GM12878 (cell line): ENCODE measurements around the gene SCN10A. TPM values are rescaled to one million over a fixed set of nuclear protein-coding genes. Genes with fewer than 3 reads are reported as not detected.

Experiments used
- ATAC-seq: fragments of 200-7000 bp; cut with Tn5 transposase; 3 replicates; pipeline ENCODE4 v1.9.1; 2020; ENCODE audit warnings: mild to moderate bottlenecking, moderate library complexity
- BruUV-seq: library from RNA; stranded (reverse); fragments of 400-500 nt; replicated peaks from 2 replicates; lab custom pipeline; 2021; lab: Mats Ljungman, UMichigan
- CTCF ChIA-PET: fragments of 300-600 bp; sonication (Branson Sonifier 250); formaldehyde crosslinking; extraction: SDS; loops from one replicate; lab custom pipeline; 2021; ENCODE audit warnings: inconsistent platforms; lab: Yijun Ruan, JAX
- POLR2A ChIA-PET: fragments of 350-600 bp; formaldehyde crosslinking; extraction: SDS; loops from one replicate; lab custom pipeline; 2021; ENCODE audit warnings: inconsistent platforms; lab: Charles Lee
- RAD21 ChIA-PET: fragments of 300-600 bp; sonication (Branson Sonifier 250); formaldehyde crosslinking; loops from one replicate; lab custom pipeline; 2023; ENCODE audit warnings: antibody characterized with exemption; ENCODE audit not compliant: unreplicated experiment; lab: Charles Lee
- SMC1A ChIA-PET: fragments of 300-600 bp; sonication (Branson Sonifier 250); formaldehyde crosslinking; loops from one replicate; lab custom pipeline; 2023; ENCODE audit not compliant: unreplicated experiment, uncharacterized antibody; lab: Charles Lee
- DNase-seq: peaks from one replicate; pipeline ENCODE4 v3.0.0-alpha.2; 2011; ENCODE audit warnings: low read depth, low spot score
- FAIRE-seq: peaks from 3 replicates; lab custom pipeline; 2011; peaks lifted over from hg19 to GRCh38; lab: Jason Lieb, UNC
- H2AFZ ChIP-seq: 2 replicates; pipeline ENCODE4 v1.6.0; 2011; ENCODE audit warnings: low read depth, low read length, control low read depth; ENCODE audit not compliant: control insufficient read depth
- H3K27ac ChIP-seq: 2 replicates; pipeline ENCODE4 v1.5.1; 2011; ENCODE audit warnings: control low read depth; ENCODE audit not compliant: control insufficient read depth, insufficient read depth
- H3K27me3 ChIP-seq, 2 experiments: replicated peaks in 1 of 2; 2 replicates each; pipeline versions ENCODE4 v1.6.0 to v1.6.1; 2011; ENCODE audit warnings: low read length in 1 of 2; ENCODE audit not compliant: control insufficient read depth in 2 of 2, insufficient read depth in 2 of 2
- H3K36me3 ChIP-seq, 2 experiments: 2 replicates each; pipeline ENCODE4 v1.5.1; 2011; ENCODE audit warnings: low read length in 1 of 2; ENCODE audit not compliant: control insufficient read depth in 2 of 2, insufficient read depth in 2 of 2
- H3K4me1 ChIP-seq: 2 replicates; pipeline ENCODE4 v1.6.1; 2011; ENCODE audit warnings: mild to moderate bottlenecking, low read length, moderate library complexity, mixed read lengths; ENCODE audit not compliant: control insufficient read depth, insufficient read depth
- H3K4me2 ChIP-seq: 2 replicates; pipeline ENCODE4 v1.6.0; 2011; ENCODE audit warnings: control low read depth; ENCODE audit not compliant: control insufficient read depth, insufficient read depth
- H3K4me3 ChIP-seq: fragments of 200-600 bp; sonication (generic); 2 replicates; pipeline ENCODE4 v1.5.1; 2016
- H3K79me2 ChIP-seq: 2 replicates; pipeline ENCODE4 v1.6.0; 2011; ENCODE audit warnings: low read length; ENCODE audit not compliant: control insufficient read depth, insufficient read depth
- H3K9ac ChIP-seq: 2 replicates; pipeline ENCODE4 v1.8.0; 2011; ENCODE audit warnings: low read length, control low read depth, mixed read lengths; ENCODE audit not compliant: control insufficient read depth, insufficient read depth
- H3K9me3 ChIP-seq: replicated peaks from 3 replicates; pipeline ENCODE4 v1.5.1; 2011; ENCODE audit warnings: mild to moderate bottlenecking, low read length; ENCODE audit not compliant: control insufficient read depth, insufficient read depth
- H4K20me1 ChIP-seq: 2 replicates; pipeline ENCODE4 v1.6.0; 2011; ENCODE audit not compliant: control insufficient read depth, insufficient read depth
- BCL11A ChIP-seq: IDR thresholded peaks from 2 replicates; pipeline ENCODE4 v1.6.1; 2011; ENCODE audit warnings: low read depth, low read length
- BMI1 ChIP-seq: fragments of 450-650 bp; IDR thresholded peaks from 2 replicates; pipeline ENCODE4 v1.6.1; 2016; ENCODE audit warnings: mild to moderate bottlenecking, moderate library complexity, borderline replicate concordance
- CEBPB ChIP-seq, 2 experiments: fragments of 150-350 bp in 1 of 2; IDR thresholded peaks; 2 replicates each; pipeline ENCODE4 v1.6.1; 2012 to 2014; ENCODE audit warnings: low read depth in 2 of 2, low read length in 2 of 2, borderline replicate concordance in 1 of 2, inconsistent platforms in 1 of 2
- CREB1 ChIP-seq: IDR thresholded peaks from 2 replicates; pipeline ENCODE4 v1.6.1; 2012; ENCODE audit warnings: low read depth, mild to moderate bottlenecking, inconsistent platforms
- JUND ChIP-seq: IDR thresholded peaks from 2 replicates; pipeline ENCODE4 v1.6.1; 2012; ENCODE audit warnings: low read depth, mild to moderate bottlenecking, low read length, improper control_type of control experiment, moderate library complexity
- NFXL1 ChIP-seq: fragments of 450-650 bp; IDR thresholded peaks from 2 replicates; pipeline ENCODE4 v1.6.1; 2017; ENCODE audit warnings: antibody characterized with exemption, mild to moderate bottlenecking, borderline replicate concordance
- SMARCA5 ChIP-seq: fragments of 450-650 bp; IDR thresholded peaks from 2 replicates; pipeline ENCODE4 v1.6.1; 2017; ENCODE audit warnings: mild to moderate bottlenecking
- SREBF2 ChIP-seq: IDR thresholded peaks from 2 replicates; pipeline ENCODE4 v1.6.1; 2012; ENCODE audit warnings: mild to moderate bottlenecking, low read length
- STAT1 ChIP-seq: fragments of 450-650 bp; conservative IDR thresholded peaks from 2 replicates; pipeline ENCODE4 v1.6.1; 2014; ENCODE audit warnings: antibody characterized with exemption, mild to moderate bottlenecking
- TCF12 ChIP-seq: IDR thresholded peaks from 2 replicates; pipeline ENCODE4 v1.6.1; 2011; ENCODE audit warnings: low read depth, mild to moderate bottlenecking, low read length
- ZBED1 ChIP-seq: IDR thresholded peaks from 2 replicates; pipeline ENCODE4 v1.6.1; 2016; ENCODE audit warnings: borderline replicate concordance
- ZNF217 ChIP-seq: fragments of 450-650 bp; IDR thresholded peaks from 2 replicates; pipeline ENCODE4 v1.6.1; 2017; ENCODE audit warnings: antibody characterized with exemption, mild to moderate bottlenecking
- ZNF24 ChIP-seq: fragments of 450-650 bp; IDR thresholded peaks from 2 replicates; pipeline ENCODE4 v1.6.1; 2017; ENCODE audit warnings: antibody characterized with exemption, mild to moderate bottlenecking
- whole genome bisulfite sequencing: methylation state at CpG from one replicate; pipeline ENCODE4 v1.1.6; 2016; ENCODE audit warnings: low lambda C conversion rate; ENCODE audit not compliant: insufficient replicate concordance, insufficient coverage; ENCODE audit errors: missing lambda C conversion rate; 5-methylcytosine and 5-hydroxymethylcytosine counted together
- in situ Hi-C: fragments of 300-500 bp; cut with MboI; formaldehyde crosslinking; loops from 9 replicates; pipeline ENCODE4 v1.14.3; 2018; ENCODE audit warnings: mixed read lengths
- intact Hi-C: fragments of 100-400 bp; cut with micrococcal nuclease; formaldehyde crosslinking; loops from one replicate; pipeline ENCODE4 v1.14.2; 2022; ENCODE audit not compliant: unreplicated experiment
- polyA plus RNA-seq, 11 experiments: library from polyadenylated mRNA; depleted of rRNA in 4 of 11; unstranded in 6 of 11; stranded (reverse) in 5 of 11; fragments of >200 nt; fragmentation: Nextera tagmentation in 4 of 11; fragmentation: Illumina TruSeq in 1 of 11; extraction: Ambion mirVana in 4 of 11; extraction: Trizol in 1 of 11; gene quantifications; 1 replicate in 1 of 11; 2 replicates in 10 of 11; pipeline versions ENCODE4 v1.2.1 to v1.2.3, GENCODE V29; 2011 to 2016; ENCODE audit warnings: inconsistent platforms in 2 of 11, missing spikeins in 2 of 11, low read depth in 1 of 11
- total RNA-seq, 4 experiments: library from RNA; depleted of rRNA in 3 of 4; stranded (reverse); fragments of >200 nt in 3 of 4; fragmentation: Illumina TruSeq in 1 of 4; extraction: Trizol in 1 of 4; gene quantifications; 2 replicates each; pipeline versions ENCODE4 v1.2.1 to v1.2.3, GENCODE V29; 2013 to 2021
- TF ChIP-seq, protein P1 (sequence below): fragments of 450-650 bp; IDR thresholded peaks from 2 replicates; pipeline ENCODE4 v1.6.1; 2018; ENCODE audit warnings: mild to moderate bottlenecking, low read depth, moderate library complexity; ENCODE audit not compliant: partially characterized antibody
- TF ChIP-seq, protein P2 (sequence below): fragments of 450-650 bp; IDR thresholded peaks from 2 replicates; pipeline ENCODE4 v1.6.1; 2016; ENCODE audit warnings: mild to moderate bottlenecking
- TF ChIP-seq, protein P3 (sequence below): fragments of 450-650 bp; conservative IDR thresholded peaks from 2 replicates; pipeline ENCODE4 v1.6.1; 2017; ENCODE audit warnings: mild to moderate bottlenecking, moderate library complexity

Gene SCN10A
- total and polyA plus RNA-seq, 10 of the 15 experiments (the other 5 are each of a cell fraction or from before 2014, with no cell fraction given) = not detected

DNA sequence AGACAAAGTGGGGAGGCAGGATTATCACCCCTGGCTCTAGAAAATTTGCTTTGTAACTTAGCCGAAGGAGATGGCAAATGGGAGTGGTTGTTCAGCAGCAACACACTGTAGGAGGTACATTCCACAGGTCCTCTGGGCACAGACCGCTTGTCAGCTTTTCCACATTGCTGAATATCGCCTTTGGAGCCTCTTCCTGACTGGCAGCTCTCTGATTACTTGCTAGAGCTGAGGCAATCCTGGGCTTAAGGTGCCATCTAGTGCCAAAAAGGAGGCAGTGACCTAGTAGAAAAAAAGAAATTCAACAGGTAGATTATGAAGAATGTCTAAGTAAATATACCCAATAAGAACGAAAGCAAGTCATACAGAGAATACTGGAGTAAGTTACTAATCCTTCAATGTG is 153.5 kb downstream of the SCN10A start (continued):
- TF ChIP-seq, protein P1, sequence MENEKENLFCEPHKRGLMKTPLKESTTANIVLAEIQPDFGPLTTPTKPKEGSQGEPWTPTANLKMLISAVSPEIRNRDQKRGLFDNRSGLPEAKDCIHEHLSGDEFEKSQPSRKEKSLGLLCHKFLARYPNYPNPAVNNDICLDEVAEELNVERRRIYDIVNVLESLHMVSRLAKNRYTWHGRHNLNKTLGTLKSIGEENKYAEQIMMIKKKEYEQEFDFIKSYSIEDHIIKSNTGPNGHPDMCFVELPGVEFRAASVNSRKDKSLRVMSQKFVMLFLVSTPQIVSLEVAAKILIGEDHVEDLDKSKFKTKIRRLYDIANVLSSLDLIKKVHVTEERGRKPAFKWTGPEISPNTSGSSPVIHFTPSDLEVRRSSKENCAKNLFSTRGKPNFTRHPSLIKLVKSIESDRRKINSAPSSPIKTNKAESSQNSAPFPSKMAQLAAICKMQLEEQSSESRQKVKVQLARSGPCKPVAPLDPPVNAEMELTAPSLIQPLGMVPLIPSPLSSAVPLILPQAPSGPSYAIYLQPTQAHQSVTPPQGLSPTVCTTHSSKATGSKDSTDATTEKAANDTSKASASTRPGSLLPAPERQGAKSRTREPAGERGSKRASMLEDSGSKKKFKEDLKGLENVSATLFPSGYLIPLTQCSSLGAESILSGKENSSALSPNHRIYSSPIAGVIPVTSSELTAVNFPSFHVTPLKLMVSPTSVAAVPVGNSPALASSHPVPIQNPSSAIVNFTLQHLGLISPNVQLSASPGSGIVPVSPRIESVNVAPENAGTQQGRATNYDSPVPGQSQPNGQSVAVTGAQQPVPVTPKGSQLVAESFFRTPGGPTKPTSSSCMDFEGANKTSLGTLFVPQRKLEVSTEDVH = no peak
- TF ChIP-seq STAT1 (no peak), TCF12 (no peak), SREBF2 (no peak), BCL11A (no peak)

DNA sequence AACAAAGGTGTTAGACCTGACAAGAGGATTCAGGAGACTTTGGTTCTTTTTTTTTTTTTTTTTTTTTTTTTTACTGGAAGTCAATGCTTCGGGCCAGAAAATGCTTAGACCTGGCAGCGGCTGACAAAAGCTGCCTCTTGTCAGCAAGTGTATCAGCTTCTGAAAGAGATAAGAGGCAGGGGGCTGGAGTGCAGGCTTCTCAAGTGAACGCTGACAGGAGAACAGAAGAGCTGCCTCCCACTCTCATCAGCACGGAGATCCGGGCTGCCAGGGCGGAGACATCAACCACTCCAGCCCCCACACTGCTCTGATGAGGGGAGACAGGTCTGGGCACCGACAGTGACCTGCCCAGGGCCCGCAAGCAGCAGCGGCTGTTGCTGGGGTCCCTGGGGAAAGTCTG is 157.2 kb downstream of the SCN10A start:
- no peak for FAIRE-seq
- no peak for ATAC-seq

More for the DNA sequence above, 157.2 kb downstream of the SCN10A start:
- no peak overlapping the region for H3K27ac ChIP-seq
- no peaks in the 10 kb centered on the region for H3K27me3 ChIP-seq
- DNase-seq = no peak
- H3K9me3 ChIP-seq = peaks cover 1% of the 10 kb centered on the region; the same call in 2 of the 3 replicates
- TF ChIP-seq ZNF24 (no peak), BMI1 (no peak), NFXL1 (no peak), CREB1 (no peak), CEBPB (IDR thresholded peaks at IDR 0.05; ENCODE audit: borderline replicate concordance in 1 of 2, low read depth in 2 of 2, low read length in 2 of 2) (no peak), ZBED1 (no peak), ZNF217 (no peak), JUND (no peak), SMARCA5 (no peak)
- TF ChIP-seq, protein P2, sequence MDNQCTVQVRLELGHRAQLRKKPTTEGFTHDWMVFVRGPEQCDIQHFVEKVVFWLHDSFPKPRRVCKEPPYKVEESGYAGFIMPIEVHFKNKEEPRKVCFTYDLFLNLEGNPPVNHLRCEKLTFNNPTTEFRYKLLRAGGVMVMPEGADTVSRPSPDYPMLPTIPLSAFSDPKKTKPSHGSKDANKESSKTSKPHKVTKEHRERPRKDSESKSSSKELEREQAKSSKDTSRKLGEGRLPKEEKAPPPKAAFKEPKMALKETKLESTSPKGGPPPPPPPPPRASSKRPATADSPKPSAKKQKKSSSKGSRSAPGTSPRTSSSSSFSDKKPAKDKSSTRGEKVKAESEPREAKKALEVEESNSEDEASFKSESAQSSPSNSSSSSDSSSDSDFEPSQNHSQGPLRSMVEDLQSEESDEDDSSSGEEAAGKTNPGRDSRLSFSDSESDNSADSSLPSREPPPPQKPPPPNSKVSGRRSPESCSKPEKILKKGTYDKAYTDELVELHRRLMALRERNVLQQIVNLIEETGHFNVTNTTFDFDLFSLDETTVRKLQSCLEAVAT = no peak
- TF ChIP-seq, protein P3, sequence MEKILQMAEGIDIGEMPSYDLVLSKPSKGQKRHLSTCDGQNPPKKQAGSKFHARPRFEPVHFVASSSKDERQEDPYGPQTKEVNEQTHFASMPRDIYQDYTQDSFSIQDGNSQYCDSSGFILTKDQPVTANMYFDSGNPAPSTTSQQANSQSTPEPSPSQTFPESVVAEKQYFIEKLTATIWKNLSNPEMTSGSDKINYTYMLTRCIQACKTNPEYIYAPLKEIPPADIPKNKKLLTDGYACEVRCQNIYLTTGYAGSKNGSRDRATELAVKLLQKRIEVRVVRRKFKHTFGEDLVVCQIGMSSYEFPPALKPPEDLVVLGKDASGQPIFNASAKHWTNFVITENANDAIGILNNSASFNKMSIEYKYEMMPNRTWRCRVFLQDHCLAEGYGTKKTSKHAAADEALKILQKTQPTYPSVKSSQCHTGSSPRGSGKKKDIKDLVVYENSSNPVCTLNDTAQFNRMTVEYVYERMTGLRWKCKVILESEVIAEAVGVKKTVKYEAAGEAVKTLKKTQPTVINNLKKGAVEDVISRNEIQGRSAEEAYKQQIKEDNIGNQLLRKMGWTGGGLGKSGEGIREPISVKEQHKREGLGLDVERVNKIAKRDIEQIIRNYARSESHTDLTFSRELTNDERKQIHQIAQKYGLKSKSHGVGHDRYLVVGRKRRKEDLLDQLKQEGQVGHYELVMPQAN = no peak
- POLR2A ChIA-PET = no interaction called here
- no peak overlapping the region for H3K4me3 ChIP-seq
- H3K36me3 ChIP-seq = no peaks in the 10 kb centered on the region
- no peaks in the 10 kb centered on the region for H4K20me1 ChIP-seq
- H2AFZ ChIP-seq = no peak overlapping the region
- intact Hi-C loops (loop anchor here (10.0 kb wide), 3 partner anchors 164 to 346 kb away; partner anchors contain the start of gene EXOG), in situ Hi-C loops (no loop called here)
- BruUV-seq = no TSS peak
- CTCF ChIA-PET = interaction anchor here (1.4 to 9.7 kb wide), 2 partner anchors 24 to 138 kb away, joined by 3 to 66 read pairs; no protein-coding TSS in a partner anchor
- no peak overlapping the region for H3K4me2 ChIP-seq
- H3K9ac ChIP-seq = no peak overlapping the region
- RAD21 ChIA-PET = no interaction called here
- no peaks in the 10 kb centered on the region for H3K4me1 ChIP-seq
- SMC1A ChIA-PET = no interaction called here
- H3K79me2 ChIP-seq = no peaks in the 10 kb centered on the region
- WGBS = 4% methylated on average over 9 of the region's 9 CpGs
